Activated CD4-positive, alpha-beta memory T cell treated with anti-CD3 and anti-CD28 coated beads, Interleukin-2, amount 10 ng/mL, durations not matched to agents 7 days and 5 days (primary cell): ENCODE measurements around the gene TEX9. TPM values are rescaled to one million over a fixed set of nuclear protein-coding genes. Genes with fewer than 3 reads are reported as not detected.
A peak's percentile ranks its signal among the peaks of the same experiment; 100 is the strongest.
"Not testable (repeated sequence)": the region's sequence is repeated elsewhere in the genome, so short reads cannot be mapped to it uniquely, and the experiment has no call there.

ENCODE experiments used
- CTCF ChIA-PET: fragments of 350-600 bp; sonication (Branson Sonifier 250); formaldehyde crosslinking; loops from one replicate; lab custom pipeline; 2021; ENCODE audit warnings: antibody characterized with exemption, inconsistent platforms; lab: Charles Lee
- POLR2A ChIA-PET: fragments of 350-600 bp; sonication (Branson Sonifier 250); formaldehyde crosslinking; loops from one replicate; lab custom pipeline; 2021; ENCODE audit warnings: antibody characterized with exemption; lab: Charles Lee
- DNase-seq: peaks from one replicate; pipeline ENCODE4 v3.0.0-alpha.2; 2020
- H3K27ac Mint-ChIP-seq: one replicate; pipeline ENCODE4 v1.8.0; 2021; ENCODE audit warnings: mild to moderate bottlenecking, mixed read lengths
- H3K27me3 Mint-ChIP-seq: one replicate; pipeline ENCODE4 v1.8.0; 2021; ENCODE audit warnings: mixed read lengths
- H3K36me3 Mint-ChIP-seq: one replicate; pipeline ENCODE4 v1.8.0; 2021; ENCODE audit warnings: low read depth, mixed read lengths
- H3K4me1 Mint-ChIP-seq: one replicate; pipeline ENCODE4 v1.8.0; 2021; ENCODE audit warnings: mixed read lengths
- H3K4me3 Mint-ChIP-seq: one replicate; pipeline ENCODE4 v1.8.0; 2021; ENCODE audit warnings: mild to moderate bottlenecking, mixed read lengths
- H3K9me3 Mint-ChIP-seq: one replicate; pipeline ENCODE4 v1.8.0; 2021; ENCODE audit warnings: mixed read lengths
- total RNA-seq, 2 experiments: library from RNA; stranded (reverse); gene quantifications; one replicate each; pipeline ENCODE4 v1.2.3, GENCODE V29; 2021

The TEX9 gene
- total RNA-seq, 2 experiments from 2014 or later = 0.38 to 0.78 TPM

DNA sequence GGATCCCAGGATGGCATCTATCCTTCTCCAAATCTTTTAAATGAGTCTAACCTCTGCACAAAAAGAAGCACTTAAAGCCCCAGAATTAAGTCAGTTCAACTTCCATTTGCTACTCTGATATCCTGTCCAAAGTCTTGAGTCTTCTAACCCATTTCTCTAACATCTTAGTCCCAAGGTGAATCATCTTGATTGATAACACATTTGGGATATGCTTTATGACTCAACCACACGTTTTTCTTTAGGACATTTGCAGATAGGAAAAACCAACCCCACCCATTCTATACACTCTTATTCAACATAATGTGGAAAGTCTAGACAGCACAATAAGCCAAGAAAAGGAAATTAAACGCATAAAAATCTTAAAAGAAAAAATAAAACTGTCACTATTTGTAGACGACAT is 18.8 kb upstream of the TEX9 start:
- DNase-seq = no peak
- POLR2A ChIA-PET = no interaction called here
- Mint-ChIP-seq H3K27me3 (peaks cover 4% of the 10 kb centered on the region), H3K4me1 (no peaks in the 10 kb centered on the region), H3K9me3 (no peaks in the 10 kb centered on the region), H3K36me3 (no peaks in the 10 kb centered on the region), H3K4me3 (no peak overlapping the region), H3K27ac (no peak overlapping the region)
- CTCF ChIA-PET = no interaction called here

GRCh38 chr15:56349554-56349953 is 15.7 kb upstream of the TEX9 start:
- H3K4me1 Mint-ChIP-seq = no peaks in the 10 kb centered on the region
- no peaks in the 10 kb centered on the region for H3K36me3 Mint-ChIP-seq
- H3K27me3 Mint-ChIP-seq = peaks cover 4% of the 10 kb centered on the region
- CTCF ChIA-PET = no interaction called here
- H3K9me3 Mint-ChIP-seq = no peaks in the 10 kb centered on the region
- H3K27ac Mint-ChIP-seq = no peak overlapping the region
- DNase-seq = no peak
- H3K4me3 Mint-ChIP-seq = no peak overlapping the region
- POLR2A ChIA-PET = no interaction called here

DNA sequence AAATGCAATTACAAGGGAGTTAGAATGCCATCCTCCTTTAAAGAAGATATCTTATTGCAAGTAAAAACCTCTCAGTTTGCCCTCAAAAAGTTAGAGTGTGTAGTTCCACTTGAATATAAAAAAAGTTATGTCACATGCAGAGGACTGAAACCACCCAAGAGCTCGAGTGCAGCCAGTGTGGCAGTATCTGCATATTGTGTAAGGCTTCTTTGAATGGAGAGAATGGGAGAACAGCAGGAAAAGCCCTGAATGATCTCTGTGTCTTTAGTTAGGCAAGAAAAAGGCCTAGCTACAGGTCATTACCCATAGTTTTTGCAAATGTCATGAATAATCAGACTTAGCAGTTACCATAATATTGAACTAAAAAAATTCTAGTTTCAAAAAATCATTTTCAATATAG is 13.9 kb upstream of the TEX9 start:
- H3K4me3 Mint-ChIP-seq = no peak overlapping the region
- H3K36me3 Mint-ChIP-seq = no peaks in the 10 kb centered on the region
- no peaks in the 10 kb centered on the region for H3K9me3 Mint-ChIP-seq
- ChIA-PET POLR2A (no interaction called here), CTCF (no interaction called here)
- DNase-seq = no peak
- peaks cover 2% of the 10 kb centered on the region for H3K27me3 Mint-ChIP-seq
- no peak overlapping the region for H3K27ac Mint-ChIP-seq
- H3K4me1 Mint-ChIP-seq = no peaks in the 10 kb centered on the region

DNA sequence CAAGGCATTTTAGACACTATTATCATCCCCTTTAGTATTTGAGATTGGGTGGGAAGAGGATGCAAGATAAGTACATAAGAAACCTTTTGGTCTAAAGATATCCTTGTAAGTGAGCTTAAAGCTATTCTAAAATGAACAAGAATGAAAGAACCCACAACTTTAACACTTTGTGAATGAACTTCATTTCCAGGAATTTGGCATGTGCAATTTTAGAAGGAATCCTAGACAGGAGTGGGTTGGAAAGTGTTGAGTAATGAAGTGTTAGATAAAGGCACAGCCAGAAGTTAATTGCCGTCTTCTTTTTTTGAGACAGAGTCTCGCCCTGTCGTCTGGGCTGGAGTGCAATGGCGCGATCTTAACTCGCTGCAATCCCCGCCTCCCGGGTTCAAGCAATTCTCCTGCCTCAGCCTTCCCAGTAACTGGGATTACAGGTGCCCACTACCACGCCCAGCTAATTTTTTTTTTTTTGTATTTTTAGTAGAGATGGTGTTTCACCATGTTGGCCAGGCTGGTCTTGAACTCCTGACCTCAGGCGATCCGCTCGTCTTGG is 13.2 kb upstream of the TEX9 start:
- no peak for DNase-seq
- Mint-ChIP-seq H3K9me3 (no peaks in the 10 kb centered on the region), H3K36me3 (no peaks in the 10 kb centered on the region), H3K4me1 (no peaks in the 10 kb centered on the region), H3K4me3 (no peak overlapping the region), H3K27me3 (peaks cover 2% of the 10 kb centered on the region), H3K27ac (no peak overlapping the region)
- ChIA-PET POLR2A (no interaction called here), CTCF (no interaction called here)

- DNase-seq = no peak
- CTCF ChIA-PET = no interaction called here
- no peaks in the 10 kb centered on the region for H3K4me1 Mint-ChIP-seq
- H3K27ac Mint-ChIP-seq = no peak overlapping the region
- no peaks in the 10 kb centered on the region for H3K9me3 Mint-ChIP-seq
- H3K4me3 Mint-ChIP-seq = no peak overlapping the region
- POLR2A ChIA-PET = no interaction called here
- peaks cover 4% of the 10 kb centered on the region for H3K27me3 Mint-ChIP-seq
- no peaks in the 10 kb centered on the region for H3K36me3 Mint-ChIP-seq
Observed at GRCh38 chr15:56353119-56353518, 12.1 kb upstream of the TEX9 start.

- DNase-seq = no peak
- Mint-ChIP-seq H3K27ac (no peak overlapping the region), H3K36me3 (no peaks in the 10 kb centered on the region), H3K27me3 (peaks cover 5% of the 10 kb centered on the region), H3K4me3 (no peak overlapping the region), H3K4me1 (no peaks in the 10 kb centered on the region), H3K9me3 (no peaks in the 10 kb centered on the region)
- POLR2A ChIA-PET = no interaction called here
- CTCF ChIA-PET = no interaction called here
Observed at GRCh38 chr15:56353740-56354139, 11.5 kb upstream of the TEX9 start.

DNA sequence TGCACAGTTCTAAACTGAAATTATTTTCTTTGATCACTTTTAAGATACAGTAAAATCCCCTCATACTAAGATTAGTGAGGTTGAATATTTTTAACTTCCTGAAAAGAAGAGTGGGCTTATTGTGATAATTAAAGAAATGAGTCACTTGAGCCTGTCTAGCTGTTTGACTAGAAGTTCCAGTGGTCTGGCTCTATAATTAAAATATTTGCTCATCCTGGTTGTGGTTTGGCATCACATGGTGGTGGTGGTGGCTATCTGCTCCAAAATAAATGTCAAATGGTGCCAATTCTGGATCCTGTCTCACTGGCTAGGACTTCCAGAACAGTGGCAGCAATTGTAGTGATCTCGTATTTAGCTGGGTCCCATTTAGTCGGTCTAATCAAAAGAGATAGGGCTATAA is 8.6 kb upstream of the TEX9 start:
- Mint-ChIP-seq H3K36me3 (no peaks in the 10 kb centered on the region), H3K9me3 (no peaks in the 10 kb centered on the region), H3K4me1 (no peaks in the 10 kb centered on the region), H3K4me3 (no peak overlapping the region), H3K27ac (no peak overlapping the region), H3K27me3 (peaks cover 7% of the 10 kb centered on the region)
- ChIA-PET CTCF (no interaction called here), POLR2A (no interaction called here)
- DNase-seq = no peak

DNA sequence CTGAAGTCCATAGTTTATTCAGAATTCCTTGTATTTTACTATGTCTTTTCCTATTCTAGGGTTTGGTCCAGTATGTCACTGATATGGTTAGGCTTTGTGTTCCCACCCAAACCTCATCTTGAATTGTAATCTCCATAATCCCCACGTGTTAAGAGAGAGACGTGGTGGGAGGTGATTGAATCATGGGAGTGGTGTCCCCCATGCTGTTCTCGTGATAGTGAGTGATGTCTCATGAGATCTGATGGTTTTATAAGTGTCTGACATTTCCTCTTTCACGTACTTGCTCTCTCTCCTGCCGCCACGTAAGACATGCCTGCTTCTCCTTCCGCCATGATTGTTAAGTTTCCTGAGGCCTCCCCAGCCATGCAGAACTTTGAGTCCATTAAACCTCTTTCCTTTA is 6.6 kb upstream of the TEX9 start:
- Mint-ChIP-seq H3K4me1 (no peaks in the 10 kb centered on the region), H3K9me3 (no peaks in the 10 kb centered on the region), H3K27me3 (peaks cover 13% of the 10 kb centered on the region), H3K36me3 (no peaks in the 10 kb centered on the region), H3K4me3 (no peak overlapping the region), H3K27ac (no peak overlapping the region)
- CTCF ChIA-PET = no interaction called here
- DNase-seq = no peak
- POLR2A ChIA-PET = no interaction called here

DNA sequence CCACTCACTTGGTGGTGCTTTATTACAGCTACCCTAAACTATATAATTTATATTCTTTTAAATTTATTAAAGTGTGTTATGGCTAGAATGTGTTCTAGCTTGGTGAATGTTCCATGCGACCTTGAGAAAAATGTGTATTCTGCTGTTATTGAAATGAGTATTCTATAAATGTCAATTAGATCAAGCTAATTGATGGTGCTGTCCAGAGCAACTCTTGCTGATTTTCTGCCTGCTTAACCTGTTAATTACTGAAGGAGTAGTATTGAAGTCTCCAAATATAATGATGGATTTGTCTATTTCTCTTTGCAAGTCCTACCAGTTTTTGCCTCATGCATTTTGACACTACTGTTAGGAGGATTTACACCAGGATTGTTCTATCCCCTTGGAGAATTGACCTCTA is 3.2 kb upstream of the TEX9 start:
- DNase-seq = no peak
- CTCF ChIA-PET = no interaction called here
- Mint-ChIP-seq H3K36me3 (no peaks in the 10 kb centered on the region), H3K27me3 (peaks cover 24% of the 10 kb centered on the region), H3K4me1 (peaks cover 18% of the 10 kb centered on the region), H3K27ac (no peak overlapping the region), H3K9me3 (no peaks in the 10 kb centered on the region), H3K4me3 (no peak overlapping the region)
- POLR2A ChIA-PET = no interaction called here

DNA sequence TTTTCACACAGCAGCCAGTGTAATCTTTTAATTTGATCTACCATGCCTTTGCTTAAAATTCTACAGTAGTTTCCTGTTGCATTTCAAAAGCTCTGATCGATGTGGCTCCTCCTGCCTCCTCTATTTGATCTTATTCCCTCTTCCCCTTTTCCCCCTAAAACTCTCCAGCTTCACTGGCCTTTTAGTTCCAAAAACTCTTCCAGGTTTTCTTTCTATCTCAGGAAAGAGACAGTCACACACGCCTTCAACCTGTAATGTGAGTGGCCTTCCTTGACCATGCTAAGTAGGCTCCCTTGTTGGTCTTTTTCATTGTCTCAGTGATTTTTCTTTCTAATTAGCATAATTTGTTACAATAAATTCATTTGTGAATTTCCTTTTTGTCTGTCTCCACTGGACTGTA is 985 bp downstream of the TEX9 start:
- Mint-ChIP-seq H3K4me1 (peaks cover 18% of the 10 kb centered on the region), H3K27me3 (peaks cover 27% of the 10 kb centered on the region), H3K27ac (no peak overlapping the region), H3K4me3 (peak overlapping the region; percentile 81), H3K9me3 (no peaks in the 10 kb centered on the region), H3K36me3 (no peaks in the 10 kb centered on the region)
- no peak for DNase-seq
- ChIA-PET CTCF (no interaction called here), POLR2A (no interaction called here)

DNA sequence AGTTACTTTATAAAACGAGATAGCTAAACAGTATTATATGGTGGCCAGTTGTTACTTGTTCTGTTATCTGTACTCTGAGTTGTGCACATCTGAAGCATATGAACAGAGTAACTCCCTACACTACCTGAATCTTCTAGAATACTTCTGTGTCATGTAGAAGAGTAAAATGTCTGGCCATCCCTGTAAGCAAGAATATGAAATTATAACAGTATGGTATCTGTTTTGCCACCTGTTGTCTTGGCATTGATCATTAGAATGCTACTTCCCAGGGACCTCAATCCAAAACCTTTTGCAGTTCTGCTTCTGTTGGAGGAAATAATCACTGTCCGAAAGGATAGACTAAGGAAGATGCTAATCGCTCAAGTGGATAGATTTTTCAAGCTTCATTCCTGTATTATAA is 1.9 kb downstream of the TEX9 start:
- DNase-seq = no peak
- H3K36me3 Mint-ChIP-seq = no peaks in the 10 kb centered on the region
- peaks cover 29% of the 10 kb centered on the region for H3K27me3 Mint-ChIP-seq
- POLR2A ChIA-PET = no interaction called here
- peaks cover 18% of the 10 kb centered on the region for H3K4me1 Mint-ChIP-seq
- H3K4me3 Mint-ChIP-seq = no peak overlapping the region
- H3K9me3 Mint-ChIP-seq = no peaks in the 10 kb centered on the region
- H3K27ac Mint-ChIP-seq = no peak overlapping the region
- CTCF ChIA-PET = no interaction called here

- CTCF ChIA-PET = no interaction called here
- H3K27ac Mint-ChIP-seq = no peak overlapping the region
- no peak for DNase-seq
- no peaks in the 10 kb centered on the region for H3K9me3 Mint-ChIP-seq
- H3K36me3 Mint-ChIP-seq = no peaks in the 10 kb centered on the region
- H3K27me3 Mint-ChIP-seq = peaks cover 26% of the 10 kb centered on the region
- peaks cover 18% of the 10 kb centered on the region for H3K4me1 Mint-ChIP-seq
- POLR2A ChIA-PET = no interaction called here
- H3K4me3 Mint-ChIP-seq = no peak overlapping the region
Observed at GRCh38 chr15:56369234-56369633, 4.0 kb downstream of the TEX9 start.

- no peak for DNase-seq
- Mint-ChIP-seq H3K4me3 (no peak overlapping the region), H3K9me3 (no peaks in the 10 kb centered on the region), H3K36me3 (no peaks in the 10 kb centered on the region), H3K4me1 (no peaks in the 10 kb centered on the region), H3K27ac (no peak overlapping the region), H3K27me3 (peaks cover 16% of the 10 kb centered on the region)
- ChIA-PET POLR2A (no interaction called here), CTCF (no interaction called here)
Observed at GRCh38 chr15:56371495-56372147, 6.4 kb downstream of the TEX9 start.

GRCh38 chr15:56374693-56375092 is 9.5 kb downstream of the TEX9 start:
- POLR2A ChIA-PET, H3K27me3 Mint-ChIP-seq, CTCF ChIA-PET, H3K9me3 Mint-ChIP-seq, DNase-seq, H3K36me3 Mint-ChIP-seq, H3K4me3 Mint-ChIP-seq, H3K4me1 Mint-ChIP-seq, H3K27ac Mint-ChIP-seq: not testable (repeated sequence)
